GM21515 (cell line): Measurements from ENCODE around the gene MSLN.

Experiments
- ATAC-seq: cut with Tn5 transposase; IDR thresholded peaks from one replicate; pipeline ENCODE4 v1.9.1; 2021; ENCODE audit not compliant: unreplicated experiment

Gene MSLN

GRCh38 chr16:788399-789126 is 28.0 kb downstream of the MSLN start, which contains the start of gene CHTF18:
TSS of gene CHTF18 (plus strand) at chr16:788620. CDS start at chr16:788685, 65 bp downstream.
- peak; percentile 55 for ATAC-seq

GRCh38 chr16:789191-789850 is 28.8 kb downstream of the MSLN start:
- no peak for ATAC-seq

- no peak for ATAC-seq
Observed at GRCh38 chr16:790086-790485, 29.6 kb downstream of the MSLN start.

GRCh38 chr16:791131-791530 is 30.6 kb downstream of the MSLN start:
- ATAC-seq: no peak

GRCh38 chr16:792221-792995 is 31.9 kb downstream of the MSLN start:
- ATAC-seq: no peak

GRCh38 chr16:793414-793813 is 32.9 kb downstream of the MSLN start:
- ATAC-seq: no peak

- no peak for ATAC-seq
Observed at GRCh38 chr16:794091-794822, 33.7 kb downstream of the MSLN start.

GRCh38 chr16:794853-795466 is 34.4 kb downstream of the MSLN start:
- ATAC-seq: no peak

- ATAC-seq: no peak
Observed at GRCh38 chr16:795580-796229, 35.2 kb downstream of the MSLN start.

- no peak for ATAC-seq
Observed at GRCh38 chr16:796296-797119, 36.0 kb downstream of the MSLN start.

- ATAC-seq: no peak
Observed at GRCh38 chr16:797120-797420, 36.5 kb downstream of the MSLN start.

- ATAC-seq: no peak
Observed at GRCh38 chr16:797686-798085, 37.2 kb downstream of the MSLN start.

GRCh38 chr16:798666-799065 is 38.1 kb downstream of the MSLN start:
- ATAC-seq: no peak

GRCh38 chr16:799111-799947 is 38.8 kb downstream of the MSLN start:
- no peak for ATAC-seq

GRCh38 chr16:799948-800833 is 39.7 kb downstream of the MSLN start, which contains the start of gene GNG13:
TSS of gene GNG13 (minus strand) at chr16:800734. CDS start at chr16:799077, 1,657 bp downstream.
- no peak for ATAC-seq

- ATAC-seq: no peak
Observed at GRCh38 chr16:800834-801511, 40.4 kb downstream of the MSLN start.
